Heart left ventricle (tissue), 16 donors: Measurements from ENCODE around the gene CNNM3. TPM values are rescaled to one million over a fixed set of nuclear protein-coding genes. Genes with fewer than 3 reads are reported as not detected.

ENCODE experiments used
- ATAC-seq, 4 donors: fragments of 200-7000 bp; cut with Tn5 transposase; one replicate each; pipeline ENCODE4 v1.9.1; 2020 to 2022; ENCODE audit warnings: moderate library complexity in 4 of 4, mild to moderate bottlenecking in 3 of 4, moderate number of reproducible peaks in 1 of 4
- DNase-seq, 5 donors: peaks; one replicate each; pipeline ENCODE4 v3.0.0-alpha.2; 2020
- H3K27ac ChIP-seq, 12 donors: fragments of 200-600 bp; sonication (generic) in 4 of 12; one replicate each; pipeline versions ENCODE4 v1.5.0 to v1.8.0; 2016 to 2022; ENCODE audit warnings: mild to moderate bottlenecking in 2 of 12
- H3K27me3 ChIP-seq, 9 donors: fragments of 200-600 bp; sonication (generic) in 2 of 9; one replicate each; pipeline versions ENCODE4 v1.5.1 to v1.8.0; 2016 to 2022; ENCODE audit warnings: mild to moderate bottlenecking in 3 of 9
- H3K36me3 ChIP-seq, 9 donors: fragments of 200-600 bp; sonication (generic) in 2 of 9; one replicate each; pipeline versions ENCODE4 v1.5.0 to v1.8.0; 2018 to 2022; ENCODE audit warnings: mild to moderate bottlenecking in 2 of 9
- H3K4me1 ChIP-seq, 12 donors: fragments of 200-600 bp; sonication (generic) in 4 of 12; one replicate each; pipeline versions ENCODE4 v1.5.0 to v1.8.0; 2016 to 2022; ENCODE audit warnings: mild to moderate bottlenecking in 3 of 12
- H3K4me3 ChIP-seq, 12 donors: fragments of 200-600 bp; sonication (generic) in 4 of 12; one replicate each; pipeline versions ENCODE4 v1.5.0 to v1.8.0; 2017 to 2022; ENCODE audit warnings: mild to moderate bottlenecking in 9 of 12, moderate library complexity in 4 of 12
- H3K9me3 ChIP-seq, 12 donors: fragments of 200-600 bp; sonication (generic) in 4 of 12; one replicate each; pipeline versions ENCODE4 v1.5.0 to v1.8.0; 2016 to 2022; ENCODE audit warnings: mild to moderate bottlenecking in 1 of 12
- POLR2A ChIP-seq, 2 donors: fragments of 450-650 bp; IDR thresholded peaks; one replicate each; pipeline ENCODE4 v1.6.1; 2017; ENCODE audit warnings: antibody characterized with exemption in 2 of 2, mild to moderate bottlenecking in 2 of 2, moderate library complexity in 2 of 2
- WGBS, 4 donors: extraction: QIAGEN DNeasy Blood & Tissue Kit in 2 of 4; methylation state at CpG; one replicate each; pipeline versions ENCODE4 v1.1.5 to v1.1.7; 2013 to 2018; 5-methylcytosine and 5-hydroxymethylcytosine counted together
- intact Hi-C, 10 donors: fragments of 100-400 bp; cut with DNase I; formaldehyde crosslinking; loops; one replicate each; pipeline versions ENCODE4 v1.11.1 to v1.14.2; 2022
- polyA plus RNA-seq, 2 donors: library from polyadenylated mRNA; stranded (reverse); fragments of 200-250 nt; gene quantifications; one replicate each; pipeline ENCODE4 v1.2.3, GENCODE V29; 2013
- total RNA-seq, 9 donors: library from RNA; depleted of rRNA in 2 of 9; stranded (reverse); fragments of >200 nt in 2 of 9; fragmentation: NEBNext Ultra II Directional in 3 of 9; extraction: Animal tissue kit (Norgen Biotek cat#: 25700) in 3 of 9; gene quantifications; one replicate each; pipeline versions ENCODE4 v1.1.0 to v1.2.4, GENCODE V29; 2016 to 2023
- TF ChIP-seq, protein P1 (sequence below), 12 donors: fragments of 200-600 bp; sonication (generic) in 4 of 12; IDR thresholded peaks; one replicate each; pipeline versions ENCODE4 v1.5.0 to v1.8.0; 2018 to 2022; ENCODE audit warnings: antibody characterized with exemption in 12 of 12, mild to moderate bottlenecking in 5 of 12
- donor health status: ischemic (EF 13 %, LVEDD 7.1; RV severe dilation, severe dysfunction).
- donor health status: healthy with polysubstance abuse.
- donor health status: DM: no; HTN: yes; CAD: no.
- donor health status: DM: no; HTN: no; CAD: no.
- donor health status: ischemic (EF 25% LVEDD 6.9; RV normal size, moderate dysfunction).
- donor health status: ischemic (EF 25% LVEDD 5.7; RV mildly dilated, moderate dysfunction).
- donor health status: healthy.
- donor health status: DM: yes; HTN: yes; CAD: no.
- donor health status: ischemic (EF 35%, LVEDD 5.7; RV mildly dilated, moderate dysfunction).
- donor health status: nonischemic (EF 11% LVEDD 7.7; RV severe dilation, severe dysfunction).
- donor health status: DM: yes; HTN: yes; CAD: no.
- donor health status: PGD.
- donor health status: ischemic (EF 29% LVEDD 5.4; RV normal size, mild dysfunction).
- donor health status: nonischemic (EF 23%, LVEDD 6.1; RV moderate dilation, normal function).

CNNM3 gene
- total and polyA plus RNA-seq, 11 donors, result 5.1 to 17.7 (median 10.2) TPM

DNA sequence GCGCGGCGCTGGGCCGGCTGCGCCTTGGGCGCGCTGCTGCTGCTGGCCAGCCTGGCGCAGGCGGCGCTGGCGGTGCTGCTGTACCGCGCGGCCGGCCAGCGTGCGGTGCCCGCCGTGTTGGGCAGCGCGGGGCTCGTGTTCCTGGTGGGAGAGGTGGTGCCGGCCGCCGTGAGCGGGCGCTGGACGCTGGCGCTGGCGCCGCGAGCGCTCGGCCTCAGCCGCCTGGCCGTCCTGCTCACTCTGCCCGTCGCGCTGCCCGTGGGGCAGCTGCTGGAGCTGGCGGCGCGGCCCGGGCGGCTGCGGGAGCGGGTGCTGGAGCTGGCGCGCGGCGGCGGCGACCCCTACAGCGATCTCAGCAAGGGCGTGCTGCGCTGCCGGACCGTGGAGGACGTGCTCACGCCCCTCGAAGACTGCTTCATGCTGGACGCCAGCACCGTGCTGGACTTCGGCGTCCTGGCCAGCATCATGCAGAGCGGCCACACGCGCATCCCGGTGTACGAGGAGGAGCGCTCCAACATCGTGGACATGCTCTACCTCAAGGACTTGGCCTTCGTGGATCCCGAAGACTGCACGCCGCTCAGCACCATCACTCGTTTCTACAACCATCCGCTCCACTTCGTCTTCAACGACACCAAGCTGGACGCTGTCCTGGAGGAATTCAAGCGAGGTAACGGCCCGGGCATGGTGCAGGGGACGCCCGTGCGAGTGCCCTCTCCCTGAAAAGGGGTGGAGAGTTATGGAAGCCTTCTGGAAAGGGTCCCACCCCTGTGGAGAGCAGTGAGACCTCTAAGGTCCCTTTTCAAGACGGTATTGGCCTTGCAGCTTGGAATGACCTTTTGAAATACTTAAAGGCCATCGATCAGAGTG, 1.0 kb downstream of the CNNM3 start:
- no peak for TF ChIP-seq POLR2A (IDR thresholded peaks at IDR 0.05)
- TF ChIP-seq, protein P1, sequence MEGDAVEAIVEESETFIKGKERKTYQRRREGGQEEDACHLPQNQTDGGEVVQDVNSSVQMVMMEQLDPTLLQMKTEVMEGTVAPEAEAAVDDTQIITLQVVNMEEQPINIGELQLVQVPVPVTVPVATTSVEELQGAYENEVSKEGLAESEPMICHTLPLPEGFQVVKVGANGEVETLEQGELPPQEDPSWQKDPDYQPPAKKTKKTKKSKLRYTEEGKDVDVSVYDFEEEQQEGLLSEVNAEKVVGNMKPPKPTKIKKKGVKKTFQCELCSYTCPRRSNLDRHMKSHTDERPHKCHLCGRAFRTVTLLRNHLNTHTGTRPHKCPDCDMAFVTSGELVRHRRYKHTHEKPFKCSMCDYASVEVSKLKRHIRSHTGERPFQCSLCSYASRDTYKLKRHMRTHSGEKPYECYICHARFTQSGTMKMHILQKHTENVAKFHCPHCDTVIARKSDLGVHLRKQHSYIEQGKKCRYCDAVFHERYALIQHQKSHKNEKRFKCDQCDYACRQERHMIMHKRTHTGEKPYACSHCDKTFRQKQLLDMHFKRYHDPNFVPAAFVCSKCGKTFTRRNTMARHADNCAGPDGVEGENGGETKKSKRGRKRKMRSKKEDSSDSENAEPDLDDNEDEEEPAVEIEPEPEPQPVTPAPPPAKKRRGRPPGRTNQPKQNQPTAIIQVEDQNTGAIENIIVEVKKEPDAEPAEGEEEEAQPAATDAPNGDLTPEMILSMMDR (IDR thresholded peaks at IDR 0.05), result peak in 1 of 12 donors; percentile 6
- intact Hi-C loops, result loop anchor here in 2 of 10 donors (10.0 kb wide), 2 partner anchors 182 to 282 kb away; partner anchors contain the start of genes ARID5A (in 1 of the 2) and KANSL3 (in 1 of the 2)
- H3K4me1 ChIP-seq, result peaks cover 3 to 69% (median 52%) of the 10 kb centered on the region in 12 donors
- DNase-seq (no peak), ATAC-seq (peak in 1 of 4 donors; percentile 35)
- WGBS, 4 donors, result 2 to 12% (median 4%) methylated on average over 27 to 89 of the region's 89 CpGs
- no peaks in the 10 kb centered on the region for H3K9me3 ChIP-seq
- peak overlapping the region; percentile 23 to 98 (median 82) for H3K4me3 ChIP-seq
- peaks cover 0 to 15% (median 3%) of the 10 kb centered on the region in 9 donors for H3K36me3 ChIP-seq
- H3K27me3 ChIP-seq, result no peaks in the 10 kb centered on the region
- peak overlapping the region in 8 of 12 donors; percentile 20 to 99 (median 92) for H3K27ac ChIP-seq

DNA sequence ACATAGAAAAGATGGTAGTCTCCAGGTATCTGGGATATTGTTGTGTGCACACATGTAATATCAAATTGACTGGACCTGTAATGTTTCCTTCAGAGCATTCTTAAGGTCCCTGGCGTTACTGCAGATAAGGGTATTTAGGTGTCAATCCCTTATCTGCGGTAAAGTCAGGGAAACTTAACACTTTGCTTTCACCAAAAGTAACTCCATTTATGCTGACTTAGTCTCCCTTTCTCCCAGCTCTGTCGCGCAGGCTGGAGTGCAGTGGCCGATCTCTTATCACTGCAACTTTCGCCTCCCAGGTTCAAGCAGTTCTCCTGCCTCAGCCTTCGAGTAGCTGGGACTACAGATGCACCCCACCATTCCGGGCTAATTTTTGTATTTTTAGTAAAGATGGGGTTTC, 1.8 kb downstream of the CNNM3 start:
- 65 to 78% (median 70%) methylated on average over 8 of the region's 8 CpGs for WGBS, 4 donors

GRCh38 chr2:96819128-96819875, 3.2 kb downstream of the CNNM3 start:
- DNase-seq (peak in 2 of 5 donors; percentile 17 to 70), ATAC-seq (peak; percentile 19 to 61 (median 35))
- 52 to 63% (median 56%) methylated on average over 7 to 10 of the region's 10 CpGs for WGBS, 4 donors
- H3K27ac ChIP-seq, result peak overlapping the region in 4 of 12 donors; percentile 20 to 63 (median 40)
- H3K36me3 ChIP-seq, result peaks cover 0 to 26% (median 10%) of the 10 kb centered on the region in 9 donors
- H3K9me3 ChIP-seq, result no peaks in the 10 kb centered on the region
- H3K27me3 ChIP-seq, result no peaks in the 10 kb centered on the region
- peaks cover 3 to 75% (median 56%) of the 10 kb centered on the region in 12 donors for H3K4me1 ChIP-seq
- intact Hi-C loops, result loop anchor here in 2 of 10 donors (10.0 kb wide), 2 partner anchors 185 to 285 kb away; partner anchors contain the start of genes ARID5A (in 1 of the 2) and KANSL3 (in 1 of the 2)
- peak overlapping the region in 2 of 12 donors; percentile 1 to 13 for H3K4me3 ChIP-seq
- TF ChIP-seq, protein P1 (IDR thresholded peaks at IDR 0.05), result no peak
- no peak for TF ChIP-seq POLR2A (IDR thresholded peaks at IDR 0.05)

More for the DNA sequence above, 1.8 kb downstream of the CNNM3 start:
- Histone ChIP-seq H3K4me1 (peaks cover 3 to 64% (median 51%) of the 10 kb centered on the region in 12 donors), H3K27me3 (no peaks in the 10 kb centered on the region), H3K4me3 (peak overlapping the region in 9 of 12 donors; percentile 53 to 98 (median 84)), H3K9me3 (no peaks in the 10 kb centered on the region), H3K36me3 (peaks cover 0 to 17% (median 5%) of the 10 kb centered on the region in 9 donors), H3K27ac (no peak overlapping the region)
- TF ChIP-seq POLR2A (IDR thresholded peaks at IDR 0.05), result no peak
- TF ChIP-seq, protein P1 (IDR thresholded peaks at IDR 0.05), result no peak
- DNase-seq (no peak), ATAC-seq (no peak)
- intact Hi-C loops, result loop anchor here in 2 of 10 donors (10.0 kb wide), 2 partner anchors 183 to 283 kb away; partner anchors contain the start of genes ARID5A (in 1 of the 2) and KANSL3 (in 1 of the 2)
